Aorta (tissue), 5 donors: Measurements from ENCODE around the gene PKDCC. TPM values are rescaled to one million over a fixed set of nuclear protein-coding genes. Genes with fewer than 3 reads are reported as not detected.

Experiments
- ATAC-seq: fragments of 200-7000 bp; cut with Tn5 transposase; one replicate; pipeline ENCODE4 v1.9.1; 2022; ENCODE audit warnings: moderate library complexity; ENCODE audit not compliant: low FRiP score
- DNase-seq, 2 donors: peaks; one replicate each; pipeline ENCODE4 v3.0.0-alpha.2; 2020
- H3K27ac ChIP-seq, 2 donors: one replicate each; pipeline ENCODE4 v1.5.1; 2013; ENCODE audit warnings: low read length in 2 of 2, mild to moderate bottlenecking in 2 of 2, moderate library complexity in 2 of 2, control low read depth in 1 of 2, inconsistent platforms in 1 of 2, low read depth in 1 of 2
- H3K27me3 ChIP-seq, 2 donors: one replicate each; pipeline ENCODE4 v1.6.1; 2013; ENCODE audit warnings: control low read depth in 1 of 2, low read length in 1 of 2, mild to moderate bottlenecking in 1 of 2, moderate library complexity in 1 of 2; ENCODE audit not compliant: insufficient read depth in 2 of 2, control insufficient read depth in 1 of 2
- H3K36me3 ChIP-seq, 2 donors: one replicate each; pipeline ENCODE4 v1.6.1; 2013; ENCODE audit warnings: control low read depth in 1 of 2, low read length in 1 of 2, mild to moderate bottlenecking in 1 of 2; ENCODE audit not compliant: insufficient read depth in 2 of 2, control insufficient read depth in 1 of 2
- H3K4me1 ChIP-seq, 2 donors: one replicate each; pipeline ENCODE4 v1.6.1; 2013; ENCODE audit warnings: low read length in 2 of 2, control low read depth in 1 of 2, mild to moderate bottlenecking in 1 of 2, moderate library complexity in 1 of 2; ENCODE audit not compliant: insufficient read depth in 2 of 2, control insufficient read depth in 1 of 2
- H3K4me3 ChIP-seq, 2 donors: one replicate each; pipeline ENCODE4 v1.5.1; 2013; ENCODE audit warnings: low read length in 2 of 2, control low read depth in 1 of 2, mild to moderate bottlenecking in 1 of 2
- H3K9me3 ChIP-seq: one replicate; pipeline ENCODE4 v1.6.1; 2013; ENCODE audit warnings: mild to moderate bottlenecking, low read length; ENCODE audit not compliant: control insufficient read depth
- WGBS, 2 donors: extraction: QIAGEN DNeasy Blood & Tissue Kit; methylation state at CpG; one replicate each; pipeline ENCODE4 v1.1.7; 2013; 5-methylcytosine and 5-hydroxymethylcytosine counted together
- intact Hi-C, 2 donors: fragments of 100-400 bp; cut with DNase I; formaldehyde crosslinking; loops; one replicate each; pipeline versions ENCODE4 v1.14.2 to v1.15.0; 2022
- polyA plus RNA-seq, 2 donors: library from polyadenylated mRNA; stranded (reverse); fragments of 200-250 nt; gene quantifications; one replicate each; pipeline ENCODE4 v1.2.3, GENCODE V29; 2013
- total RNA-seq, 2 donors: library from RNA; stranded (reverse); fragmentation: NEBNext Ultra II Directional; extraction: Animal tissue kit (Norgen Biotek cat#: 25700); gene quantifications; one replicate each; pipeline ENCODE4 v1.2.1, GENCODE V29; 2021
- donor health status: healthy with polysubstance abuse.
- donor health status: Bipolar disorder and iron deficiency.
- donor health status: DM: no; HTN: no; CAD: no.
- donor health status: DM: no; HTN: no; CAD: no.
- donor health status: DM: yes; HTN: yes; CAD: no.

PKDCC gene
- total and polyA plus RNA-seq, 4 donors, result 48.8 to 258 (median 165) TPM

GRCh38 chr2:42101206-42102023 lies 53.6 kb downstream of the PKDCC start:
- DNase-seq, result peak; percentile 82 to 90
- H3K4me1 ChIP-seq, result no peaks in the 10 kb centered on the region
- intact Hi-C loops, result loop anchor here in 1 of 2 donors (10.0 kb wide), 1 partner anchor 63 kb away; the partner anchor contains the start of gene EML4

GRCh38 chr2:42102024-42102590 lies 54.3 kb downstream of the PKDCC start:
- no peaks in the 10 kb centered on the region for H3K4me1 ChIP-seq
- peak; percentile 64 for ATAC-seq

More at GRCh38 chr2:42101206-42102023, 53.6 kb downstream of the PKDCC start:
- Histone ChIP-seq H3K36me3 (no peaks in the 10 kb centered on the region), H3K9me3 (no peaks in the 10 kb centered on the region), H3K27me3 (no peaks in the 10 kb centered on the region), H3K27ac (peak overlapping the region; percentile 1 to 94), H3K4me3 (no peak overlapping the region)
- peak; percentile 71 for ATAC-seq
- WGBS, 2 donors, result 9 to 10% methylated on average over 58 to 77 of the region's 77 CpGs

GRCh38 chr2:42102591-42103450 lies 55.0 kb downstream of the PKDCC start:
- no peak overlapping the region for H3K4me3 ChIP-seq
- no peaks in the 10 kb centered on the region for H3K36me3 ChIP-seq
- DNase-seq (peak; percentile 80 to 88), ATAC-seq (peak; percentile 46)
- H3K9me3 ChIP-seq, result no peaks in the 10 kb centered on the region
- WGBS, 2 donors, result 33 to 37% methylated on average over 23 to 25 of the region's 25 CpGs
- intact Hi-C loops, result loop anchor here in 1 of 2 donors (10.0 kb wide), 1 partner anchor 62 kb away; the partner anchor contains the start of gene EML4
- H3K4me1 ChIP-seq, result no peaks in the 10 kb centered on the region
- peak overlapping the region; percentile 1 to 78 for H3K27ac ChIP-seq
- H3K27me3 ChIP-seq, result no peaks in the 10 kb centered on the region

More at GRCh38 chr2:42102024-42102590, 54.3 kb downstream of the PKDCC start:
- intact Hi-C loops, result loop anchor here in 1 of 2 donors (10.0 kb wide), 1 partner anchor 63 kb away; the partner anchor contains the start of gene EML4
- H3K36me3 ChIP-seq, result no peaks in the 10 kb centered on the region
- peak overlapping the region; percentile 1 to 78 for H3K27ac ChIP-seq
- no peaks in the 10 kb centered on the region for H3K27me3 ChIP-seq
- DNase-seq, result peak; percentile 78 to 86
- H3K4me3 ChIP-seq, result no peak overlapping the region
- H3K9me3 ChIP-seq, result no peaks in the 10 kb centered on the region
- 3 to 4% methylated on average over 33 of the region's 33 CpGs for WGBS, 2 donors

GRCh38 chr2:42103829-42104228 lies 56.0 kb downstream of the PKDCC start:
- DNase-seq, result no peak
- intact Hi-C loops, result loop anchor here in 1 of 2 donors (10.0 kb wide), 1 partner anchor 61 kb away; the partner anchor contains the start of gene EML4

GRCh38 chr2:42104621-42105020 lies 56.8 kb downstream of the PKDCC start:
- DNase-seq (no peak), ATAC-seq (no peak)
- H3K27ac ChIP-seq, result no peak overlapping the region
- H3K9me3 ChIP-seq, result no peaks in the 10 kb centered on the region
- H3K36me3 ChIP-seq, result no peaks in the 10 kb centered on the region
- intact Hi-C loops, result loop anchor here in 1 of 2 donors (10.0 kb wide), 1 partner anchor 60 kb away; the partner anchor contains the start of gene EML4
- 93 to 95% methylated on average over 5 of the region's 5 CpGs for WGBS, 2 donors
- no peaks in the 10 kb centered on the region for H3K4me1 ChIP-seq
- H3K4me3 ChIP-seq, result no peak overlapping the region
- no peaks in the 10 kb centered on the region for H3K27me3 ChIP-seq

More at GRCh38 chr2:42103829-42104228, 56.0 kb downstream of the PKDCC start:
- Histone ChIP-seq H3K27ac (no peak overlapping the region), H3K27me3 (no peaks in the 10 kb centered on the region), H3K4me1 (no peaks in the 10 kb centered on the region), H3K4me3 (no peak overlapping the region), H3K9me3 (no peaks in the 10 kb centered on the region), H3K36me3 (no peaks in the 10 kb centered on the region)
- WGBS, 2 donors, result 55 to 63% methylated on average over 3 of the region's 3 CpGs
- no peak for ATAC-seq

- no peak overlapping the region for H3K27ac ChIP-seq
- no peaks in the 10 kb centered on the region for H3K36me3 ChIP-seq
- DNase-seq, result peak in 1 of 2 donors; percentile 82
- 80 to 84% methylated on average over 14 of the region's 14 CpGs for WGBS, 2 donors
- H3K4me3 ChIP-seq, result no peak overlapping the region
- no peaks in the 10 kb centered on the region for H3K27me3 ChIP-seq
- intact Hi-C loops, result loop anchor here in 1 of 2 donors (10.0 kb wide), 1 partner anchor 59 kb away; the partner anchor contains the start of gene EML4
- no peak for ATAC-seq
- H3K4me1 ChIP-seq, result no peaks in the 10 kb centered on the region
- no peaks in the 10 kb centered on the region for H3K9me3 ChIP-seq
Measured at GRCh38 chr2:42105330-42106256, 57.8 kb downstream of the PKDCC start.

GRCh38 chr2:42106257-42106816 lies 58.5 kb downstream of the PKDCC start:
- 83 to 88% methylated on average over 10 of the region's 10 CpGs for WGBS, 2 donors

More at GRCh38 chr2:42106257-42106816, 58.5 kb downstream of the PKDCC start:
- Histone ChIP-seq H3K27ac (no peak overlapping the region), H3K4me3 (no peak overlapping the region), H3K27me3 (no peaks in the 10 kb centered on the region), H3K9me3 (no peaks in the 10 kb centered on the region), H3K36me3 (no peaks in the 10 kb centered on the region), H3K4me1 (no peaks in the 10 kb centered on the region)
- DNase-seq (no peak), ATAC-seq (no peak)
- intact Hi-C loops, result loop anchor here in 1 of 2 donors (10.0 kb wide), 1 partner anchor 58 kb away; the partner anchor contains the start of gene EML4
